Stimulated activated CD4-positive, alpha-beta T cell treated with anti-CD3 and anti-CD28 coated beads, Interleukin-15, amount 100 ng/mL, for 1 hour (primary cell): ENCODE results near the gene INPP4A.

ENCODE experiments used
- DNase-seq, 2 donors: peaks; one replicate each; pipeline ENCODE4 v3.0.0-alpha.2; 2020; ENCODE audit warnings: low read depth in 1 of 2, low spot score in 1 of 2

The INPP4A gene

GRCh38 chr2:98436734-98437133 is 7.9 kb upstream of the INPP4A start:
- DNase-seq: no peak

- DNase-seq: no peak
These were observed 6.2 kb upstream of the INPP4A start for GRCh38 chr2:98438190-98439133.

- DNase-seq: no peak
These were observed 2.8 kb upstream of the INPP4A start for GRCh38 chr2:98441706-98442450.

GRCh38 chr2:98442488-98442887 is 2.2 kb upstream of the INPP4A start:
- no peak for DNase-seq

GRCh38 chr2:98445177-98445682 is 572 bp downstream of the INPP4A start:
- no peak for DNase-seq

GRCh38 chr2:98445683-98446581 is 1.3 kb downstream of the INPP4A start:
- no peak for DNase-seq

GRCh38 chr2:98446850-98447249 is 2.2 kb downstream of the INPP4A start:
- DNase-seq: no peak

GRCh38 chr2:98448441-98449145 is 3.9 kb downstream of the INPP4A start:
- no peak for DNase-seq

GRCh38 chr2:98452396-98453027 is 7.9 kb downstream of the INPP4A start:
- DNase-seq: no peak

- no peak for DNase-seq
These were observed 8.4 kb downstream of the INPP4A start for GRCh38 chr2:98453083-98453482.

- no peak for DNase-seq
These were observed 8.9 kb downstream of the INPP4A start for GRCh38 chr2:98453531-98453930.

GRCh38 chr2:98454073-98454472 is 9.4 kb downstream of the INPP4A start:
- no peak for DNase-seq

- no peak for DNase-seq
These were observed 10.0 kb downstream of the INPP4A start for GRCh38 chr2:98454500-98455235.

- DNase-seq: no peak
These were observed 10.9 kb downstream of the INPP4A start for GRCh38 chr2:98455494-98455976.

- DNase-seq: no peak
These were observed 12.5 kb downstream of the INPP4A start for GRCh38 chr2:98457045-98457696.

- no peak for DNase-seq
These were observed 13.5 kb downstream of the INPP4A start for GRCh38 chr2:98458207-98458606.

- no peak for DNase-seq
These were observed 14.2 kb downstream of the INPP4A start for GRCh38 chr2:98458667-98459380.
